DOHH2 (cell line): ENCODE measurements around the gene KRTAP16-1.

Experiments
- H3F3A ChIP-seq: fragments of 200-600 bp; sonication (generic), shearing (Covaris generic); 2 replicates; pipeline ENCODE4 v1.6.0; 2016; ENCODE audit warnings: antibody characterized with exemption, mild to moderate bottlenecking; ENCODE audit not compliant: control insufficient read depth, insufficient read depth
- H3K27ac ChIP-seq: fragments of 200-600 bp; sonication (generic); 2 replicates; pipeline ENCODE4 v1.5.1; 2014; ENCODE audit warnings: low read depth, mild to moderate bottlenecking, low read length, moderate library complexity
- H3K27me3 ChIP-seq: fragments of 200-600 bp; sonication (generic); 2 replicates; pipeline ENCODE4 v1.6.1; 2014; ENCODE audit warnings: mild to moderate bottlenecking, low read length, mixed read lengths; ENCODE audit not compliant: control insufficient read depth
- H3K36me3 ChIP-seq: fragments of 200-600 bp; sonication (generic); 2 replicates; pipeline ENCODE4 v1.6.1; 2014; ENCODE audit warnings: mild to moderate bottlenecking, low read length, moderate library complexity, mixed read lengths; ENCODE audit not compliant: control insufficient read depth
- H3K4me1 ChIP-seq: fragments of 200-600 bp; sonication (generic); 2 replicates; pipeline ENCODE4 v1.6.1; 2014; ENCODE audit warnings: mild to moderate bottlenecking, low read length, mixed read lengths; ENCODE audit not compliant: control insufficient read depth
- H3K4me2 ChIP-seq: fragments of 200-600 bp; sonication (generic); 2 replicates; pipeline ENCODE4 v1.6.0; 2014; ENCODE audit warnings: mild to moderate bottlenecking, low read length, moderate library complexity
- H3K4me3 ChIP-seq: fragments of 200-600 bp; sonication (generic); 2 replicates; pipeline ENCODE4 v1.5.1; 2014; ENCODE audit warnings: mild to moderate bottlenecking, low read length, mixed read lengths
- H3K79me2 ChIP-seq: fragments of 200-600 bp; sonication (generic); 2 replicates; pipeline ENCODE4 v1.6.1; 2014; ENCODE audit warnings: mild to moderate bottlenecking, low read length, mixed read lengths; ENCODE audit not compliant: control insufficient read depth
- H3K9me2 ChIP-seq: fragments of 200-600 bp; sonication (generic); replicated peaks from 2 replicates; pipeline ENCODE4 v1.6.1; 2014; ENCODE audit warnings: mild to moderate bottlenecking, low read length, mixed read lengths; ENCODE audit not compliant: control insufficient read depth
- H3K9me3 ChIP-seq: fragments of 200-600 bp; sonication (generic); 2 replicates; pipeline ENCODE4 v1.6.1; 2014; ENCODE audit warnings: antibody characterized with exemption, low read length, mixed read lengths; ENCODE audit not compliant: control insufficient read depth, insufficient read depth
- H4K20me1 ChIP-seq: fragments of 200-600 bp; sonication (generic); 2 replicates; pipeline ENCODE4 v1.6.0; 2014; ENCODE audit warnings: low read depth, mild to moderate bottlenecking, antibody characterized with exemption, low read length, moderate library complexity; ENCODE audit not compliant: control insufficient read depth, insufficient read depth
- CTCF ChIP-seq: fragments of 200-600 bp; sonication (generic); IDR thresholded peaks from one replicate; pipeline ENCODE4 v1.5.1; 2014; ENCODE audit warnings: antibody characterized with exemption, mild to moderate bottlenecking, low read depth, low read length; ENCODE audit not compliant: poor library complexity, severe bottlenecking
- EZH2phosphoT487 ChIP-seq: fragments of 200-600 bp; sonication (generic); IDR thresholded peaks from 2 replicates; pipeline ENCODE4 v1.6.1; 2017; ENCODE audit warnings: borderline replicate concordance, mild to moderate bottlenecking, antibody characterized with exemption, low read length, moderate library complexity, mixed read lengths

KRTAP16-1 gene

GRCh38 chr17:41324180-41325075, 15.3 kb upstream of the KRTAP16-1 start:
- Histone ChIP-seq H3F3A (no peaks in the 10 kb centered on the region), H3K36me3 (no peaks in the 10 kb centered on the region; the same call in 1 of the 2 replicates), H3K4me3 (no peak overlapping the region), H4K20me1 (no peaks in the 10 kb centered on the region), H3K4me1 (peaks cover 25% of the 10 kb centered on the region), H3K27me3 (no peaks in the 10 kb centered on the region), H3K79me2 (no peaks in the 10 kb centered on the region), H3K4me2 (no peak overlapping the region), H3K9me2 (no peaks in the 10 kb centered on the region), H3K9me3 (peaks cover 13% of the 10 kb centered on the region), H3K27ac (no peak overlapping the region)
- TF ChIP-seq EZH2phosphoT487: no peak
- TF ChIP-seq CTCF: peak; percentile 18

GRCh38 chr17:41322903-41323895, 14.1 kb upstream of the KRTAP16-1 start:
- TF ChIP-seq EZH2phosphoT487 (no peak), CTCF (no peak)
- Histone ChIP-seq H3K4me3 (no peak overlapping the region), H3K4me1 (peaks cover 25% of the 10 kb centered on the region), H3K79me2 (no peaks in the 10 kb centered on the region), H3K27me3 (no peaks in the 10 kb centered on the region), H3K9me2 (no peaks in the 10 kb centered on the region), H3F3A (no peaks in the 10 kb centered on the region), H4K20me1 (no peaks in the 10 kb centered on the region), H3K4me2 (no peak overlapping the region), H3K9me3 (peaks cover 16% of the 10 kb centered on the region), H3K27ac (no peak overlapping the region), H3K36me3 (no peaks in the 10 kb centered on the region; the same call in 1 of the 2 replicates)

GRCh38 chr17:41322094-41322902, 13.2 kb upstream of the KRTAP16-1 start:
- H3K9me3 ChIP-seq: peaks cover 16% of the 10 kb centered on the region
- H3K79me2 ChIP-seq: no peaks in the 10 kb centered on the region
- no peaks in the 10 kb centered on the region for H3K27me3 ChIP-seq
- no peak overlapping the region for H3K27ac ChIP-seq
- no peaks in the 10 kb centered on the region for H3F3A ChIP-seq
- no peak overlapping the region for H3K4me2 ChIP-seq
- H4K20me1 ChIP-seq: no peaks in the 10 kb centered on the region
- TF ChIP-seq EZH2phosphoT487 (no peak), CTCF (peak; percentile 78)
- no peaks in the 10 kb centered on the region; the same call in 1 of the 2 replicates for H3K36me3 ChIP-seq
- no peaks in the 10 kb centered on the region for H3K9me2 ChIP-seq
- H3K4me3 ChIP-seq: no peak overlapping the region
- H3K4me1 ChIP-seq: peaks cover 25% of the 10 kb centered on the region
